ENCODE data around the gene LRP1B.
"Not testable (repeated sequence)": the region's sequence is repeated elsewhere in the genome, so short reads cannot be mapped to it uniquely, and the experiment has no call there.

The LRP1B gene

DNA sequence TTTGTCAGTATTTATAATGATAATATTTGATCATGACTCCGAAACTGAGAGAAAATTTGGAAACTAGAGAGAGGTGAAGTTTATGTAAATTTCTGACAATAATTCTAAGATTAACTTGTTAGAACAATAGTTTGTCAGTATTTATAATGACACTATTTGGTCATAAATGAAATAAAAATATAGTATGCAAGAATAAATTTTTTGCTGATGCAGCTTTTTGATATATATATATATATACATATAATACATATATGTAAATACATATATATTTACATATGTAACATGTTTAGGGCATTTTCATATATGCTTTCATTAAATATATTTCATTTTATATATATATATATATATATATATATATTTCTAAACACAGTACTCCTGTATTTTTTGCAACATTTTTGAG is 1158.1 kb downstream of the LRP1B start:
- no peak for DNase-seq

DNA sequence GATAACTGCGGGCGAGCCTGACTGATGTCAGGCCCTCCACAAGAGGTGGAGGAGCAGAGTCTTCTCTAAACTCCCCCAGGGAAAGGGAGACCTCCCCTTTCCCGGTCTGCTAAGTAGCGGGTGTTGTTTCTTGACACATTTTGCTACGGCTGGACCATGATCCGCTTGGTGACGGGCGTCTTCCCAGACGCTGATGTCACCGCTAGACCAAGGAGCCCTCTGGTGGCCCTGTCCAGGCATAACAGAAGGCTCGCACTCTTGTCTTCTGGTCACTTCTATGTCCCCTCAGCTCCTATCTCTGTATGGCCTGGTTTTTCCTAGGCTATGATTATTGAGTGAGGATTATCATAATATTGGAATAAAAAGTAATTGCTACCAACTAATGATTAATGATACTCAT is 1166.5 kb downstream of the LRP1B start:
- DNase-seq = not testable (repeated sequence)

DNA sequence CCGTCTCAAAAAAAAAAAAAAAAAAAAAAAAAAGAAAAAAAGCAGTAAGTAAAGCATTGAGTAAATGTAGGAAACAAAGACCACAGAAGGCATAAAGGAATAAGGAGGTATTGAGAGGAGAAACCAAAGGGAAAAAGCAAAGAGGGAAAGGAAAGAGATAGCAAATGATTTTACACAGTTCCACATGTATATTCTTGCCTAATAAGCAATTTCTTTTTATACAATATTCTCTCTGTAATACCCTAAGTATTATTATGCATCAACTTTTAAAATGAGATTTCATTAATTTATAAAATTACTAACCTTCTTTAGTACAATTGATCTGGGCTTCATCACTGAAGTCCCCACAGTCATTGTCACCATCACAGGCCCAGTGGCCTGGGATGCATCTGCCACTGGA is 1180.9 kb downstream of the LRP1B start:
- no peak for DNase-seq

DNA sequence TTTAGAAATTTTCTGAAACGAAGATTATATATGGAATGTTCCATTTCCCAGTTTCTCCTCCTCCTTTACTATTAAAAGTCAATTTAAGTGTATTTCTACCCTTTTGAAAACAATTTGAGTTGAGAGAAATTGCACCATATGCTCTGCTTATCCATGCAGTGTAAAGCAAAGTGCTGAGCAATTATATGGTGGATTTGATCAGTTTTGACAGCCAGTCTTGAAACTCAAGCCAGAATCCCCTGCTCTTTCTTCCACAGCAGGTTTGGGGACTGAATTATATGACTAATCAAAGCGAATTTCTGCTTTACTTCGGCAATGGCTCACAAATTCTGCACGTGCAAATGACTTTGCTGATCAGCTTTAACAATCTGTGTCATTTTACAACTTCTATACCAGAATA is 1183.6 kb downstream of the LRP1B start:
- no peak for DNase-seq

DNA sequence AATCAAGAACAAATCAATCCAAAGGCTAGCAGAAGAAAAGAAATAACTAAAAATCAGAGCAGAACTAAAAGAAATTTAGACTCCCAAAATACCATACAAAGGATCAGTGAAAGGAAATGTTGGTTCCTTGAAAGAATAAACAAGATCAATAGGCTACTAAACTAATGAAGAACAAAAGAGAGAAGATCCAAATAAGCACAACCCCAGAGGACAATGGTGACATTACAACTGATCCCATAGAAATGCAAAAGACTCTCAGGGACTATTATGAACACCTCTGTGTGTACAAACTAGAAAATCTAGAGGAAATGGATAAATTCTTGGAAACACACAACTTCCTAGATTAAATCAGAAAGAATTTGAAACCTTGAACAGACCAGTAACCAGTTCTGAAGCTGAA is 1186.9 kb downstream of the LRP1B start:
- DNase-seq = no peak

DNA sequence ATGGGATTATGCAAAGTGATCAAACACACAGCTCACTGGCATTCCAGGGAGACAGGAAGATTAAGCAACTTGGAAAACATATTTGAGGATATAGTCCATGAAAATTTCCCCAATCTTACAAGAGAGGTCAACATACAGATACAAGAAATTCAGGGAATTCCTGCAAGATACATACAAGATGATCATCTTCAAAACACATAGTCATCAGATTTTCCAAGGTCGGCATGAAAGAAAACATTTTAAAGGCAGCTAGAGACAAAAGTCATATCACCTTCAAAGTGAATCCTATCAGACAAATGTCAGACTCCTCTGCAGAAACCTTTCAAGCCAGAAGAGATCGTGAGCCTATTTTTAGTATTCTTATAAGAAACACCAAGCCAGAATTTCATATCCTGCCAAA is 1188.5 kb downstream of the LRP1B start:
- DNase-seq = no peak

DNA sequence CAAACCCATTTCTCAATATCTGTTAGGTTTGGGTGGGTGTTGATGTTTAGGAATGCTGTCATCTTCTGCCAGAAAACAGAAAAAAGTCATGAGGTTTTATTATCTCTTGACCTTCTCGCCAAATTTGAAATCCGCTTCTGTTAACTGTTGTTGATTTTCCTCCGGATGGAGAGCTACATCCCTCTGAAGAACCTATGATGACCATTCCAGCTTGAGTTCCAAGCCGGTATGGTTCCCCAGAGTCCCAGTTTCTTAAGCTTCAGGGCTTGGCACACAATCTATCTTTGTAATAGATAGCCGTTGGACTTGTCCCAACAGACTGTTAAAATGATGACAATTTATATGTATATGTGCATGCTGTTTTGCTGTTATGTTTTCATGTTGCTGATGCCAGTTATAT is 1201.0 kb downstream of the LRP1B start:
- DNase-seq = no peak

DNA sequence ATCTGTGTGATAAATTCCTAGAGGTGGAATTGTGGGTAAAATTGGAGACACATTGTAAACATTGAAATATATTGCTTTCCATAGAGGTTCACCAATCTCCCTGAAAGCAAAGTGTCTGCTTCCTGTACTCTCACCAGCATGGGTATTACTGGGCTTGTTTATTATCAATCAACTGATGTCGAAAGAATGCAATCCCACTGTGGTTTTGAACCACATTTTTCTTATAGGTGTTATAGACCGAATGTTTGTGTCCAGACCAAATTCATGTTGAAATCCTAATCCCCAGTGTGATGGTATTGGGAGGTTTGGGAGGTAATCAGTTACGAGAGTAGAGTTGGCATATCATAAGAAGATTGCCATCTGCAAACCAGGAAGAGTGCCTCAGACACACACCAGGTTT is 1212.4 kb downstream of the LRP1B start:
- DNase-seq = no peak

DNA sequence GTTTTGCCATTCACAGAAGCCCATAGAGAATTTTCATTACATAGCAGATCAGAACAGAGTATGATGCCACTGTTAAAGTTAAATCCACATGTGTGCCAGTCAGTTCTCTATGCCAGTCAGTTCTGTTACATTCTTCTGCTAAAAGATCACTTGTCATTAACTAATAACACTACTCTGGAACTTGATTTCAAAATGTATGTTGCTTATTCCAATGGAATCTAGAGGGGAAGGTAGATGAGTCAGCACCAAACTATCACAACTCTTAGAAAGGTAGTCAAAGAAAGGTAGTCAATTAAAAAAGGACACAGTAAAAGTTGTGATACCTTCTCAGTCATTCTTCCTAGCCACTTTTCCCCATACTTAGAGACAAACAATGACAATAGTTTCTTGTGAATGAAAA is 1214.4 kb downstream of the LRP1B start:
- DNase-seq = no peak

DNA sequence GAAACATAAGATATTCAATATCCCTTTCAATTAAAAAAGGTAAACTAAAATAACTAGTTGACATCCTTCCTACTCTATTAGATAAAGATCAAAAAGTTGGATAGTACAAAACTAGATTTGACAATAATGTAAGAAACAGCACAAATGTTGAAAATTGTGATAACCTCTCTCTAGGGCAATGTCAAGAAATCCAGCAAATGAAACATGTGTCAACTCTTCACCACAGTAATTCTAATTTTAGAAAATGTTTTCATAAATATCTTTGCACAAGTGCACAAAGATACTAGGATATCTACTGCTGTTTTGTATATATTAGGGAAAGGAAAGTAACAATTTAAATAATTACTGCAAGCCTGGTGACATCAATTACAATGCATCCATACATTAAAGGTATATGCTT is 1220.1 kb downstream of the LRP1B start:
- no peak for DNase-seq

DNA sequence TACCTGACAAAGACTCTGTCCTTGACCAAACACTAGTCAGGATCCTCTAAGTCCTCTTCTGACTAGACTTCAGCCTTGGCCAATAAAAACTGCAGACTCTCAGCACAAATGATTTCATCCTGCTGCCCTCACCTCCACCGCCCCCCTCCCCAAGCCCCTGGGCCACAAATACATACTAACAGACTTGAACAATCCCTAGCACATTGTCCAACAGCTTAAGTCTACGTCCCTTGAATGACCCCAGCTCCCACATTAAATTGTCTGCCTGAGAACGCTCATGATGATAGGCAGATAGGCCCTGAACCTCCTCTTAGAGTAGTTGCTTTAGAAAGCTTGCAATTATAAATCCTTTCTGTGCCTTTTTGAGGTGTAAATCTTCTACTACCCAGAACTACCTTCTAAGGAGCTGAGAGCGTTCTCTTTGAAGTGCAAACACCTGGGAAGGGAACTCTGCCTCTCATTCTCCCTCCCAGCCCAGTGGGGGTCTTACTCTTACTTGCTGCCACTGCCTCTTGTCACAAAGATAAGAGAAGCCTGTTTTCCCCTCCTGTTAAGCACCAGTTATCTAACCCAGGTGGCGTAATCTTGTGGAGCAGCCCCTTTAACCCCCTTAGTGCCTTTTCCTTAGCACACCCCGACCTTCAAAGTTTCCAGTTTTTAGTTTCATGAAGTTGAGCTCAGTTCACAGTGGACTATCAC is 1225.6 kb downstream of the LRP1B start:
- DNase-seq = no peak

DNA sequence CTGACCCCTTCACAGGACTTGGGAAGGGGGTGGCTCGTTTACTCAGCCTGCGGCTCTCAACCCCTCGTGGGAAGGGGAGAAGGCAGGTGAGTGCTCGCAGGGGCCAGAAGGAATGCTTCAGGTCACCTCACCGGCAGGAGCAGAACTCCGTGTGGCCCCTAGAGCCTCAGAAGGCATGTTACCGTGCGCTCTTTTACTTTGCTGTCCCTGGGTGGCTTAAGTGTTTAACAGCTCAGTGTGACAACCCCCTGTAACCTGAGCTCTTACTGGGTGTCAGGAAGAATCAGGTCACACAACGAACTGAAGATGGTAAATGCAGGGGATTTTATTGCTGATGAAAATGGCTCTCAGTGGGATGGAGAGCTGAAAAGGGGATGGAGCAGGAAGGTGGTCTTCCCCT is 1235.4 kb downstream of the LRP1B start:
- no peak for DNase-seq

DNA sequence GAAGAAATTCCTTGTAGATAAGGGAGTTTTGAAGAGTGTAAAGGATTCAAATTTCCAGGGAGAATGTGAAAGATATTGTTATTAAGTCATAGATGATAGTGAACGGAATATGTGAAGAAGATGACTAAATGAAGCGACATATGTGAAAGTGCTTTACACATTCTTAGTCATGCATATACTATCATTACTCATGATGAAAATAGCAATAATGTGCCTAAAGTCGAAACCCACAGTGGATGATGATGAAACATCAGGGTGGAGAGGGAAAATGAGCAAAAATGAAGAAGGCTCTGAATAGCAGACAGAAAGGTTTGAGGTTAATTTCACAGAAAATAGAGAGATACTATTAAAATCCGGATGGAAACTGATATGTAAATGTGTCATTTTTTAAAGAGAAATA is 1237.1 kb downstream of the LRP1B start:
- no peak for DNase-seq

DNA sequence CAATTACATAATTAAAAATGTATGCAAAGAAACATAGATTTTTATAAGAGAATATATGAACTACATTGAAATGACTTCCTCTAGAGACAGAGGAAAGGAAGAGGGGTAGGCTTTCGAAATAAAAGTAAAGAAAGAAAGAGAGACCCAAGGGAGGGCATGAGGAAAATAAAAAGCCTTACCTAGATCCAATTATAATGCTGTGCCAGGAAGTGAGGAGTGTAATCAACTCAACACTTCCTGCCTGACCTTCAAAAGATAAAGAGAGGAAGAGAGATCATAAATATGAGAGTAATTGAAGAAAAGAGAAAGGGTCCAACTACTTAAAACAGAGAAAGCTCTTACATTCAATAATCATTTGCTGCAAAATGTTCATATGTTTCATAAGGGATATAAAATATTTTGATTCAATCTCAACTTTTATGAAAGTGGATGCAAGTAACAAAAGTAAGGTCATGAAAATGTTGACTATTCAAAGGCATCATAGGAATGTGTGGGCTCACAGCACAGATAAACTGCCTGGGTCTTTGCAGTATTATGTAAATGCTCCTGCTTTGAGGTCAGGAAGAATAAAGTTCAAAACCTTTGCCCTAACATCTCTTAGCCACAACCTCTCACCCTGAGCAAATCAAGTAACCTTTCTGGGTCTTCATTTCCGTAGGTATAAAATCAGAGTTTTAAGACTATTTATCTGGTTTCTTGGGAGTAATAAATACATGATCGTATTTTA is 1237.7 kb downstream of the LRP1B start:
- no peak for DNase-seq

DNA sequence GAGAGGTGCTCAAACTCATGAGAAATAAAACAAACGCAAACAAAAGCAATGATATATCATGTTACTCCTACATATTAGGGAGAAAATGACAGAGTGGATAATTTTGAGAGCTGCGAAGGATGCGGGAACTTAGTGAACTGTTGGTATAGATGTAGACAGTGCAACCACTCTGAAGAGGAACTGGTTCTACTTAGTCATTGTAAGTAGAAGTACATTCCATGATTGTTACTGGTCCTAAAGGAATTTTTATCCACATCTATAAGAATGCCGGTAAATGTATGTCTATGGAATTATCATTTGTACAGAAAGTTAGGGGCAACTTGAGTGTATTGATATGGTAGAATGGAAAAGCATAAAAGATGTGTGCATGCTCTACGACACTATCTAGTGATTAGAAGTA is 1238.4 kb downstream of the LRP1B start:
- DNase-seq = no peak

DNA sequence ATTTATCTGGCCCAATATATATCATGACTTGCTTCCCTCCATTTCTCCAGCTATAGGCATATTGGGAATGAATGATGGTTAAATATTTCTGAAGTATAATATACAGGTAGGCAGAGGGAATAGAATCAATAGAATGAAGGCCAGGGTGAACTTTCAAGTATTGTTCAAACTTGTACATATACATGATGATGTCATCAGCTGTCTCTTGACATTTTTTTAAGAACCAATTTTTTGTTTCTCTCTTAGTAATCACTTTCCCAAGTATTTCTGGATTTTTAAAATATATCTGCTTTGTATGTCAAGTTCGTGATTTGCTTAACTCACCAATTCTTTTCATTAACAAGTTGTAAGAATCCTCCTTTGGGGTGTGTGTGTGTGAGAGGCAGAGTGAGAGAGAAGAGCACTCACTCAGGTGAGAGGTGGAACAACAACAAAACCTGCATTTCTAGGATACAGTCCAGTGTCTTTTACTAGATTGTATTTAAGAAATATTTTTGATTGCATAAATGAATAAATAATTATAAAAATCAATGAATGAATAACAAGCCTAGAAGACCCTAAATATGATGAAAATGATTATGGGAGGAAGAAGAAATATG is 1239.1 kb downstream of the LRP1B start:
- DNase-seq = no peak

DNA sequence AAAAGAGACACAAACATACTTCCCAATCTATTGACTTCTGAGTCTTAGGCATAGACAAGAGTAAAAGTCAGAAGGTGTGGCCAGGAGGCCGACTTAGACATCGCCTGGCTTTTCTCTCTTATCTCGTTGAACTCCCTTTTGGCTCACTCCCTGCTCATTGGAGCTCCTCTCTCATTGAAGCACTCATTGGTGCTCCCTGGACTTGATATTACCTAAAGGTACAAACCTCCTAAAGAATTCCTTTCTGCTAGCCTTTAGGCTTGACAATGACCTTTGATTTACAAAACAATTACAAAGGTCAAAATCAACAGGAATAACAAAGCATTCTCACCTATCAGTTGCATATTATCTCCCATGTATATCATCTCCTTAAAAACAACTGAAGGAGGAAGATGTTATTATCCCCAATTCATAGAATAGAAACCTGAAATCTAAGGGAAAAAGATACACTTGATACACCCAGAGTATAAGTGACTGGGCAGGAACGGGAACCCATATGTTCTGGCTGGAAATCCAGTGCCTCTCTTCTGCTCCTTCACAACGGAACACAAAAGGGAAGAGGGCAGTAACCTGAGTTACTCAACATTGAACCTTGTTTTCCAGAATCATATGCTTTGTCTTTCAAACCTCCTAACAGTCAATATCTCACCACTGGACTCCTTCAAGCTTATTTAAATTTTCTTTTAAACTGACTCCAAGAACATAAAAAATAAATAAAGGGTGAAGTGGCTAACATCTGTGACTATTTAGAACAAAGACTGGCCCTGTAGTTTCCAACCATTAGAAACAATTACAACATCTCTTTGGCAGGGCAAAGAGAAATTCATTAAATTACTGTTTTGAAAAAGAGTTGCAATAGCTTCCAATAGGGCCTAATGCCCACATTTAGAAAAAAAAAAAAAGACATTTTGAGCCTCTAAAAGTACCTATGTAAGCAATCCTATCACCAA is 1247.9 kb downstream of the LRP1B start:
- DNase-seq = no peak

DNA sequence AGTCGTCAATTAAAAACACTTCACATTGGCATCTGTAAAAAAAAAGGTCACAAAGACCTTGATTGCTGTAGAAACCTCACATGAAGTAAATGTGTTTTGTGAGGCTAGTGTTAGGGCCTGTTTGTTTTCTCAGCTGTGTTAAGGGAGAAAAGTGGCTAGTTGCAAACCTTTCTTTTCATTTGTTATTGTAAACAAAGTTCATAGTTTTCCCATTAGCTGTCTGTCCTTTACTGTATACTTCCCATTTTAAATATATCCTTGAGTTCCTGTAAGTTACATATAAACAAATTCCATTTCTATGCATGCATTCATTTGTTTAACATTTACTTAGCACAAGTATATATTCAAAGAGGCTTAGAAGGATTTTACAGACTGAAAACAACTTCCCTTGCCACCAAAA is 1250.2 kb downstream of the LRP1B start:
- DNase-seq = no peak

DNA sequence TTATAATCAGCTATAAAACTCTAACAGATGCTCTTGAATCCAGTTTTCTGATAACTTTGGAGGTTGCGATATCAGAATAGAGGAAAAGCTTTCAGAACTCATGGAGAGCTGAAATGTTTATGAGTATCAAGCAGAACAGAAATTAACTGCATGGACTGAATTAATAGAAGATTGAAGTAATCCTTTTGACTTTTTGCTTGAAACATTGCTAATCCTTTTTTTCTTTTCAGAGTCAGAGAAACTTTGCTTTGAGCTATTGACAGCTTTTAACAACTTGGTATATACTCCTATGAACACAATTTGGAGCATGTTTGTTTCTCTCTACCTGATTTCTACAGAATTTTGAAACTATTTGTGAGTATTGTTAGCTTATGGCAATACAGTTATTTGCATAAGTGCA is 1254.8 kb downstream of the LRP1B start:
- DNase-seq = no peak

DNA sequence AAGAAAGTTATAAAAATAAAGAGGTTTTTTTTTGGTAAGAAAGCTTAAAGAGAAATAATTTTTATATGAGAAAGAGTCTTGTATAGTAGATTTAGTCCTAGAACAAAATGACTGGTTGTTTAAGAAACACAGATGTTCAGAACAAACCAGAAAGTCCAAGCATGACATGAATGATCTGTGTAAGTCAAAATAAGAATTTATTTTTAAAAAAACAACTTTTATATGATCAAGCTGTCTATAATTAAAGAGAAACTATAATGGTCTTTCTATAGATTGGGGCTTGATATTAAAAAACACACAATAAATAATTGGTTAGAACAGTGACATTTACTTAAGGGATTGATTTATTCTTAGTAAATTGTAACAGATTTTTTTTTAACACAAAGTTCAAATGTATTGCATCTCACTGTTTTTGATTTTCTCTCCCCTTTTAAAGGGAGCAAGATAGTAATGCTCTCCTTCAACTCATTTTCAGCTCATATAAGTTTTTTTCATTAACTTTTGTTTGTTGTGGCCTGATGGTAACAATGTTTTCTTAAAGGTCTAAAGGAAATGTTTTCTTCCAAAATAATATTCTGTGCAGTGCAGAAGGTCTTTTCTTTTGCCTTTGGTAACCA is 1256.8 kb downstream of the LRP1B start:
- DNase-seq = no peak

DNA sequence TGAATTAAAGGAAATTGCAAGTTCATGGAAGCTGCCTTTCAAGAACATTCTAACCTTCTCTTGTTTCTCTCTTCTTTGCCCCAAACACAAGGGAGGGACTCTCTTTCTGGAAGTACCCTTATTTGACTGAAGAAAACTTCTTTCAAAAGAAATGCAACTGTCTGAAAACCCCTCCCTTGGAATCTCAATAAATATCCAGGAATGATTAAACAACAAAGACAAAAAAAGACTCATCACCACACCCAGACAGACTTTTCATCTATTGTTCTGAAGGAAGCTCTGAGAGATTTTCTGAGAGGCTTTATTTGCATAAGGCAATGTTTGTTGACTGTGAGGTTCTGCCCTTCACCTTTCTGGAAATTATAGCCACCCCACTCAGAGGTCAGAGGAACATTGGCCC is 1260.9 kb downstream of the LRP1B start:
- no peak for DNase-seq

DNA sequence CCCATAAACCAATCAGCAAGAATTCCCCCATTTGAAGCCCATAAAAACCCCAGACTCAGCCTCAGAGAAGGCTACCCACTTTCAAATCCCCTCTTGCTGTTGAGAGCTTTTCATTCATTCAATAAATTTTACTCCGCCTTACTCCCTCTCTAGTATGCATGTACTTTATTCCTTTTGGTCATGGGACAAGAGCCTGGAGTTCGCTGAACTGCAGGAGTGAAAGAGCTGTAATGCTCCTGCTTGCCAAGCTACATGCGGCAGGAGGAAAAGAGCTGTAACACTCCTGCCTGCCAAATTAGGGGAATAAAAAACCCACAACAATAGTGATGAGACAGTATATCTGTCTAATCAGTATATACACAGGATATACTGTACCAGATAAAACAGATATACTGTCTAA is 1261.7 kb downstream of the LRP1B start:
- DNase-seq = no peak

DNA sequence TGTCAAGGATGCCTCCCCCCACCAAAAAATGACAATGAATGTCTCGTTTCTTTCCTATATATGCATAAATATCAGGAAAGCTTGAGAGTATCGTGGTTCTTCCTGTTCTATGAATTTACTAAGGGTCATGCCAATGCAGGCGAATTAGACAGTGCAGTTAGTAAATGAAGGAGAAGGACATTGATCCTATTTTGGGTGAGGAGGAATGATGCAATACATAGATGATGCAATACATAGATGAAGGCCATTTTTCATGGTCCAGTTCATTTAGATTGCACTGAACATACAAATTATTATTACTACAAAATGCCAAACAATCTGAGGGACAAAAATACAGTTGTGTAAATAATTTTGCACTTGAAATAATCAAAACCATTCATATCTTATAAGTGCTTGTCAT is 1265.0 kb downstream of the LRP1B start:
- no peak for DNase-seq
